Retina (tissue), 1 donor: ENCODE data around the gene ENTPD8.
"Not testable (repeated sequence)": the region's sequence is repeated elsewhere in the genome, so short reads cannot be mapped to it uniquely, and the experiment has no call there.

ENCODE experiments used
- DNase-seq: peaks from one replicate; pipeline ENCODE4 v3.0.0-alpha.2; 2016

The ENTPD8 gene

GRCh38 chr9:137475666-137476065 lies 34.5 kb upstream of the ENTPD8 start:
- DNase-seq, result no peak

- no peak for DNase-seq
Observed at GRCh38 chr9:137474271-137474670, 33.1 kb upstream of the ENTPD8 start.

GRCh38 chr9:137470785-137471184 lies 29.6 kb upstream of the ENTPD8 start:
- DNase-seq, result no peak

- DNase-seq, result no peak
Observed at GRCh38 chr9:137467896-137468295, 26.7 kb upstream of the ENTPD8 start.

- DNase-seq, result no peak
Observed at GRCh38 chr9:137467161-137467581, 26.0 kb upstream of the ENTPD8 start.

GRCh38 chr9:137466389-137467085 lies 25.4 kb upstream of the ENTPD8 start:
- DNase-seq, result not testable (repeated sequence)

GRCh38 chr9:137465720-137466388 lies 24.7 kb upstream of the ENTPD8 start:
- DNase-seq, result no peak

- no peak for DNase-seq
Observed at GRCh38 chr9:137465000-137465719, 24.0 kb upstream of the ENTPD8 start.

GRCh38 chr9:137464291-137464999 lies 23.3 kb upstream of the ENTPD8 start:
- no peak for DNase-seq

GRCh38 chr9:137463931-137464290 lies 22.8 kb upstream of the ENTPD8 start:
- no peak for DNase-seq

- DNase-seq, result no peak
Observed at GRCh38 chr9:137462986-137463930, 22.1 kb upstream of the ENTPD8 start.

- DNase-seq, result no peak
Observed at GRCh38 chr9:137462396-137462985, 21.3 kb upstream of the ENTPD8 start.

- DNase-seq, result peak; percentile 44
Observed at GRCh38 chr9:137461663-137462395, 20.7 kb upstream of the ENTPD8 start.

GRCh38 chr9:137461316-137461662 lies 20.1 kb upstream of the ENTPD8 start:
- no peak for DNase-seq

- no peak for DNase-seq
Observed at GRCh38 chr9:137460363-137461315, 19.5 kb upstream of the ENTPD8 start.

GRCh38 chr9:137459601-137460362 lies 18.6 kb upstream of the ENTPD8 start:
- DNase-seq, result no peak

- peak; percentile 94 for DNase-seq
Observed at GRCh38 chr9:137459152-137459600, 18.0 kb upstream of the ENTPD8 start, which contains the start of gene NSMF. Gene NSMF, minus strand, starts transcription at chr9:137459334. Its CDS starts 232 bp downstream, at chr9:137459102.

- peak; percentile 63 for DNase-seq
Observed at GRCh38 chr9:137458194-137459151, 17.3 kb upstream of the ENTPD8 start.
